ENCODE results near the gene PIMREG.

DNA sequence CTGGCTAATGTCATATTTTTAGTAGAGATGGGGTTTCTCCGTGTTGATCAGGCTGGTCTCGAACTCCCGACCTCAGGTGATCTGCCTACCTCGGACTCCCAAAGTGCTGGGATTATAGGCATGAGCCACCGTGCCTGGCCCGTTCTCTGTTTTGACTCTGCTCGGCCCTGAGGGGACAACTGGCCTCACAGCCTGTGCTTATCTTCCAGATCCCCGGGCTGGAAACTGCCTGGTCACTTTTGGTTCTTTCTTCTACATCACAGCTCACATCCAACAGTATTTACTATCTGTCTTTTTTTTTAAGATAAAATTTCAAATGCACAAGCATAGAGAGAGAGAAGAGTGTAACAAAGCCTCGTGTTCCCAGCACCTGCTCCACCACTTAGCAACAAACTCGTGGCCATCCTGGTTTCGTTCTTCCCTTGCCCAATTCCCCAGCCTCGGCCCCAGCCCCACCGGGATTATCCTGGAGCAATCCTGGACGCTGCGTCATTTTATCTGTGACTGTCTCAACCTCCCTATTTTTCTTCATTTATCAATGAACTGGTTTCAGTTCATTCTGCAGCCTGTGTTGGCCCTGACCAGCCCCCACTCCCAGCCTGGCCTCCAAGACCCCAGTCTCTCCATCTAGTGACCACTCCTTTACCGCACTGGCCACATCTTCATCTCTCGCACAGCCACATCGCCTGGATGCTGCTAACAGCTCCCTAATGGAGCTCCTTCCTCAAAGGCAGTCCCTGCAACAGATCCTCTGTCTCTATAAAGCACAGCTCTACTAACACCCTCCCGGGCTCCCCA lies 21.1 kb downstream of the PIMREG start:
- TF ChIP-seq POLR2A (IDR thresholded peaks at IDR 0.05): no peak
- TF ChIP-seq, protein P1, sequence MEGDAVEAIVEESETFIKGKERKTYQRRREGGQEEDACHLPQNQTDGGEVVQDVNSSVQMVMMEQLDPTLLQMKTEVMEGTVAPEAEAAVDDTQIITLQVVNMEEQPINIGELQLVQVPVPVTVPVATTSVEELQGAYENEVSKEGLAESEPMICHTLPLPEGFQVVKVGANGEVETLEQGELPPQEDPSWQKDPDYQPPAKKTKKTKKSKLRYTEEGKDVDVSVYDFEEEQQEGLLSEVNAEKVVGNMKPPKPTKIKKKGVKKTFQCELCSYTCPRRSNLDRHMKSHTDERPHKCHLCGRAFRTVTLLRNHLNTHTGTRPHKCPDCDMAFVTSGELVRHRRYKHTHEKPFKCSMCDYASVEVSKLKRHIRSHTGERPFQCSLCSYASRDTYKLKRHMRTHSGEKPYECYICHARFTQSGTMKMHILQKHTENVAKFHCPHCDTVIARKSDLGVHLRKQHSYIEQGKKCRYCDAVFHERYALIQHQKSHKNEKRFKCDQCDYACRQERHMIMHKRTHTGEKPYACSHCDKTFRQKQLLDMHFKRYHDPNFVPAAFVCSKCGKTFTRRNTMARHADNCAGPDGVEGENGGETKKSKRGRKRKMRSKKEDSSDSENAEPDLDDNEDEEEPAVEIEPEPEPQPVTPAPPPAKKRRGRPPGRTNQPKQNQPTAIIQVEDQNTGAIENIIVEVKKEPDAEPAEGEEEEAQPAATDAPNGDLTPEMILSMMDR (IDR thresholded peaks at IDR 0.05): no peak
